Measurements from ENCODE around the gene CCL5. TPM values are rescaled to one million over a fixed set of nuclear protein-coding genes. Genes with fewer than 3 reads are reported as not detected.

Gene CCL5
- total and polyA plus RNA-seq, 2 donors (not counting 3 experiments of a cell fraction or from before 2014, with no cell fraction given): not detected

GRCh38 chr17:35890774-35891155, 10.6 kb upstream of the CCL5 start:
- H3K4me3 ChIP-seq (replicated peaks in 1 of 3; ENCODE audit: insufficient read depth in 1 of 3, low read depth in 1 of 3, low read length in 3 of 3): no peak overlapping the region
- CTCF ChIA-PET: no interaction called here
- no peak overlapping the region for H3K9ac ChIP-seq (replicated peaks; ENCODE audit: extremely low read depth, insufficient read depth, low read length)
- FAIRE-seq: no peak
- no peaks in the 10 kb centered on the region for H3K9me3 ChIP-seq (replicated peaks; ENCODE audit: control insufficient read depth, insufficient read depth, low read length)
- no peaks in the 10 kb centered on the region for H3K36me3 ChIP-seq (ENCODE audit: control insufficient read depth in 2 of 2, extremely low read depth in 1 of 2, insufficient read depth in 2 of 2, low read length in 2 of 2)
- no peak overlapping the region for H2AFZ ChIP-seq (ENCODE audit: low read depth, low read length)
- H3K79me2 ChIP-seq (ENCODE audit: control insufficient read depth, insufficient read depth, low read length): no peaks in the 10 kb centered on the region
- no peaks in the 10 kb centered on the region for H4K20me1 ChIP-seq (replicated peaks; ENCODE audit: control insufficient read depth, extremely low read depth, insufficient read depth, low read length)
- dilution Hi-C loops (cut with MboI; ENCODE audit: extremely low pct_ligation_motif_present, low sequenced_read_pairs): no loop called here
- H3K9me1 ChIP-seq (replicated peaks; ENCODE audit: control insufficient read depth, extremely low read depth, insufficient read depth, low read length): no peaks in the 10 kb centered on the region
- no peak overlapping the region for H3K4me2 ChIP-seq (ENCODE audit: insufficient read depth, low read length)
- H3K27me3 ChIP-seq (ENCODE audit: control insufficient read depth in 2 of 2, insufficient read depth in 2 of 2, low read length in 2 of 2): no peaks in the 10 kb centered on the region
- TF ChIP-seq GATA2 (IDR thresholded peaks at IDR 0.05; ENCODE audit: insufficient read depth, insufficient read length, low read depth, low read length) (no peak), POLR2A (IDR thresholded peaks at IDR 0.05; ENCODE audit: low read depth, low read length) (no peak), JUN (IDR thresholded peaks at IDR 0.05; ENCODE audit: borderline replicate concordance, insufficient read depth, insufficient read length, low read depth) (no peak), MYC (IDR thresholded peaks at IDR 0.05; ENCODE audit: low read depth, low read length) (no peak), POLR2AphosphoS5 (IDR thresholded peaks at IDR 0.05; ENCODE audit: insufficient read depth, low read depth, low read length) (no peak), MAX (IDR thresholded peaks at IDR 0.05; ENCODE audit: insufficient read depth, insufficient read length) (no peak), FOS (IDR thresholded peaks at IDR 0.05; ENCODE audit: borderline replicate concordance, insufficient read depth, low read length) (no peak), CTCF (IDR thresholded peaks at IDR 0.05; ENCODE audit: extremely low read depth in 1 of 2, insufficient read depth in 1 of 2, low read depth in 1 of 2, low read length in 2 of 2) (no peak), EZH2 (IDR thresholded peaks at IDR 0.05; ENCODE audit: borderline replicate concordance, low read depth, low read length, severe bottlenecking) (no peak)
- H3K27ac ChIP-seq (ENCODE audit: insufficient read depth, low read depth, low read length): no peak overlapping the region
- H3K4me1 ChIP-seq (ENCODE audit: control insufficient read depth, extremely low read depth, insufficient read depth, low read length): no peaks in the 10 kb centered on the region
- POLR2A ChIA-PET: no interaction called here
- DNase-seq (ENCODE audit: low read depth, low spot score): no peak
- no TSS peak for BruUV-seq (replicated peaks)
- intact Hi-C loops (cut with micrococcal nuclease): no loop called here

Measured in endothelial cell of umbilical vein (primary cell).